GM18873 (cell line): ENCODE data around the gene SNPH.

Experiments
- ATAC-seq: cut with Tn5 transposase; IDR thresholded peaks from one replicate; pipeline ENCODE4 v1.9.1; 2021; ENCODE audit warnings: mild to moderate bottlenecking, moderate library complexity, moderate number of reproducible peaks; ENCODE audit not compliant: unreplicated experiment, low FRiP score

The SNPH gene

GRCh38 chr20:1264727-1265126, 1.4 kb upstream of the SNPH start:
- ATAC-seq: no peak

GRCh38 chr20:1265226-1265915, 723 bp upstream of the SNPH start:
- ATAC-seq: no peak

- ATAC-seq: no peak
These were observed 253 bp upstream of the SNPH start for GRCh38 chr20:1265916-1266166.

GRCh38 chr20:1267161-1267560, 1.1 kb downstream of the SNPH start:
- no peak for ATAC-seq

GRCh38 chr20:1267809-1268374, 1.8 kb downstream of the SNPH start:
- ATAC-seq: no peak

GRCh38 chr20:1269235-1269634, 3.1 kb downstream of the SNPH start:
- ATAC-seq: no peak

GRCh38 chr20:1269850-1270249, 3.8 kb downstream of the SNPH start:
- ATAC-seq: no peak

GRCh38 chr20:1272368-1273100, 6.4 kb downstream of the SNPH start:
- ATAC-seq: no peak

- no peak for ATAC-seq
These were observed 7.3 kb downstream of the SNPH start for GRCh38 chr20:1273366-1273765.

GRCh38 chr20:1274485-1275311, 8.6 kb downstream of the SNPH start:
- no peak for ATAC-seq

- no peak for ATAC-seq
These were observed 9.8 kb downstream of the SNPH start for GRCh38 chr20:1275919-1276318.

GRCh38 chr20:1277529-1278322, 11.6 kb downstream of the SNPH start:
- no peak for ATAC-seq

- no peak for ATAC-seq
These were observed 12.9 kb downstream of the SNPH start for GRCh38 chr20:1278993-1279392.

- ATAC-seq: no peak
These were observed 14.4 kb downstream of the SNPH start for GRCh38 chr20:1280195-1281102.

GRCh38 chr20:1281279-1282057, 15.4 kb downstream of the SNPH start:
- no peak for ATAC-seq

GRCh38 chr20:1282966-1283365, 16.9 kb downstream of the SNPH start:
- ATAC-seq: no peak

GRCh38 chr20:1283522-1284510, 17.7 kb downstream of the SNPH start:
- ATAC-seq: no peak
